KG1 (cell line): ENCODE results near the gene SDC3.
"Not testable (repeated sequence)": the region's sequence is repeated elsewhere in the genome, so short reads cannot be mapped to it uniquely, and the experiment has no call there.

Experiments
- DNase-seq: peaks from one replicate; lab custom pipeline; 2025; lab: John Stamatoyannopoulos, UW

Gene SDC3

DNA sequence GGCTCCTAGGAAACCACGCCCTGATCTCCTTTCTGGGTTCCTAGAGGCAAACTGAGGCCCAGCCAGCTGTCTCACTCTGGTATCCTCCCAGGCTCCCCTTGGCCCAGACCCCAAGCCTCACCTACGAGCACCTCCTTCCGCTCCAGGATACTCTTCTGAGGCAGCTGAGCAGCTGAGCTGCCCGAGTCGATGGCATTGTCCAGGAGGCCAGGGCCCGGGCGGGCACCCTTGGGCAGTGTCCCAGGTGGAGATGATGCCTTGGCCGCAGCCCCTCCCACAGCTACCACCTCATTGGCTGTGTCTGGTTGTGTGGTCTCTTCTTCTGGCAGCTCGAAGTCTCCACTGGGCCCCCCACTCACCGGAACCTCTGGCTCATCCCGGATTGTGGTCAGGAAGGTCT is 34.4 kb downstream of the SDC3 start:
- DNase-seq = no peak

DNA sequence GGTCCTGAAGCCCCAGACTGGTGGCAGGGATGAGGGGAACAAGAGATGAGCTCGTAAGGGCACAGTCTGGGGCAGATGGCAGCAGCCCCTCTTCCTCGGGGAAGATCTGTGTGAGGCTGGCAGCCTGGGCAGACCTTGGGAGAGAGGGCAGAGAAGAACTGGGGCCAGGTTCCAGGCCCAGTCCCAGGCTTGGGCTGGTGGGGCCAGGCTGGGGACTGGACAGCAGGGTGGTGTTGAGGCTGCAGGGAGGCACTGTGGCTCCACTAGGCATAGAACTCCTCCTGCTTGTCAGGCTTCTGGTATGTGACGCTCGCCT is 35.7 kb downstream of the SDC3 start:
- DNase-seq = no peak

DNA sequence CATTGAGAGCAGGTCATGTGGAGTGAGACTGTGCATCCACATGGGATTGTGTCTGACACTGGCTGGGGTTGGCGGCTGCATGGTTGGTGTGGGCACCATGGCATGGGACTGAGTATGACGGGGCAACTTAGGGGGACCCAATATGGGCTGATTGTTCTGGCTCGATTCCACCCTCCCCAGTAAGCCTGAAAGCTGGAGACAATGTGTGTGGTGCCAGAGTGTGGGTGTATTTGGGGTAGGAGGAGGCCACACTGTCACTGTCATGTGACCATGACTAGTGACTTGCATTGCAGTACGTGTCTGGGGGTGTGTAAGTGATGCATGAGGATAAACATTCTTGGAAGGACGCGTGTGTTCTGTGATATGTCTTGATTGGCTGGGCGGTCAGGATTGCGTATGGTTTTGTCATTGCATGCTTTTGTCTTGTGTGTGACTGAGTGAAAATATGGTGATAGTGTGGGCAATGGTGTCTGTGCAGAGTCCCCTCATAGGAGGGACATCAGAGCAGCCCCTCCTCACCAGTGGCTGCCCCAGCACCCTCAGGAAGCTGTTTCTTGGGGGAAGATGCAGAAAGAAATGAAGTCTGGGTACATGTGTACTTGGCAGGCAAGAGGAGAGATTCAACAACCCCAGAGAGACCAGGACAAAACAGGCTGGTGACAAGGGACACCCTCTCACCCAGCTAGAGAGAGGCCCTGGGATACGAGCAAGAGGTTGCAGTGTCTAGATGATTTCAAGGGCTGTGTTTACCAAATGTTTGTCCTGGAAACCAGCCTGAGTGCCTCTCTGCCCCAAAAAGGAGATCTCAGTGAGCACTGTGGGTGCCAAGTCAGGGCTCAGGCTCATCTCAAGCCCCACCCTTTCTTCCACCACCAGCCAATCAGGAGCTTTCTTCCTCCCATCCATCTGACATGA is 36.3 kb downstream of the SDC3 start:
- peak; percentile 16 for DNase-seq

GRCh38 chr1:30871276-30871871 is 37.2 kb downstream of the SDC3 start:
- DNase-seq = no peak

- no peak for DNase-seq
These were observed 37.9 kb downstream of the SDC3 start for GRCh38 chr1:30870656-30871055.

- no peak for DNase-seq
These were observed 38.5 kb downstream of the SDC3 start for GRCh38 chr1:30870035-30870434.

DNA sequence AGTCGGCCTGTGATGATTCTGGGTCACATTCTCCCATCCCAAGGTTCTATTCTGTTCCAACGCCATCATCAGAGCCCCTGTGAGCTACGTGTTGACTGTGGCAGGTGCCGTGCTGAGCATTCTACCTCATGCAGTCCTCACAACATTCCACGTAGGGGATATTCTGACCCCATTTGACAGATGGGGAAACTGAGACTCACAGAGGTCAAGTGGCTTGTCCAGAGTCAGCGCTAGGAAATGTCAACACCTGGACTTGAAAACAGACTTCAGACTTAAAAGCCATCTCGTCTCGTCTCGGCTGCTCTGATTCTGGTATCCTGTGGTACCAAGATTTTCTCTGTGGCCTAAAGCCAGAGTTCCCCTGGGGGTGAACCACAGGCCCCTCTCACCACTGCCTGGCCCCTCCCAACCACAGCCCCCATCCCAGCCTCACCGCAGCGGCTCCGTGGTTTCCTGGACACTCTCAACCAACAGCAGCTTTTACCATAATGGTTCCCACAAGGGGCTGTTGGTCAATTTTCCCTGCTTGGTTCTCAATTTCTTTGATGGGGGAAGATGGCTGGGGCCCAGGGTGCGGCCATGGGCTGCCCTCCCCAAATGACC is 39.6 kb downstream of the SDC3 start:
- DNase-seq = peak; percentile 21

- not testable (repeated sequence) for DNase-seq
These were observed 40.5 kb downstream of the SDC3 start for GRCh38 chr1:30868057-30868456.

GRCh38 chr1:30867537-30867936 is 41.0 kb downstream of the SDC3 start:
- no peak for DNase-seq

GRCh38 chr1:30866594-30866993 is 42.0 kb downstream of the SDC3 start:
- DNase-seq = no peak

- no peak for DNase-seq
These were observed 43.9 kb downstream of the SDC3 start for GRCh38 chr1:30864681-30865080.

DNA sequence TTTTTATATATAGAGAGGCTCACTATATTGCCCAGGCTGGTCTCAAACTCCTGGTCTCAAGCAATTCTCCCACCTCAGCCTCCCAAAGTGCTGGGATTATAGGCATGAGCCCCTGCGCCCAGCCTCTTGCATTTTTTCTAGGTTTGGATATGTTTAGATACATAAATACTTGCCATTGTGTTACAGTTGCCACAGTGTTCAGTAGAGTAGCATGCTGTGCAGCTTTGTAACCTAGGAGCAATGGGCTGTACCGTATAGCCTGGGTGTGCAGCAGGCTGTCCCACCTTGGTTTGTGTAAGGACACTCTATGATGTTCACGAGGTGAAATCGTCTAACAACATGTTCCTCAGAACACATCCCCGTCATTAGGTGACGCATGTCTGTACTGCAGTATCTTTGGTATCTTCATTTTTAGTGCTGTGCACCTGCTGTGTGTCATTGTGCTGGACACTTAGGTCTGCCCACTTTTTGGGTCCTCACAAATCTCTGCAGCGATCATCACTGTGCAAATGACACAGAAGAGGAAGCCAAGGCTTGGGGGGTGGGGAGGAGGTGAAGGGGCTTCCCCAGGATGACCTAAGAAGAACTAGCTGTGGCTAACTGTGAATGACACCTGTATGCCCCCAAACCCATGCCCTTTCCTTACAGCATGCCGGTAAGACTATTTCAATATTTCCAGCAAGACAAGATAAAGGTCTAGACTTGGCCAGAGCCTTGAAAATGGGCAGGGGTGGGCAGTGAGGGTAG is 44.5 kb downstream of the SDC3 start:
- no peak for DNase-seq

DNA sequence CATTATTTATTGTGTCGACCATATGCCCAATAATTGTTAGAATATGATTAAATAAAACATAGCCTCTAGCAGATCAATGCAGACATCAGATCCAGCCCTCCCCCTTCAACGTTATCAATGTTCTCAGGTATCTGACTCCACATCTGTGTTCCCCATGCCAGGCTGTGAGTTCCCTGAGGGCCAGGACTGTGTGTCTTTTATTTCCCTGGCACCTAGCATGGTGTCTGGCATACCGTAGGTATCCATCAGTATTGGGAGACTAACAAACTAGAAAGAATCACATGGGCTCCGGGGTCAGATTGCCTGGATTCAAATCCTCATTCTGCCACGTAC is 48.3 kb downstream of the SDC3 start:
- no peak for DNase-seq

DNA sequence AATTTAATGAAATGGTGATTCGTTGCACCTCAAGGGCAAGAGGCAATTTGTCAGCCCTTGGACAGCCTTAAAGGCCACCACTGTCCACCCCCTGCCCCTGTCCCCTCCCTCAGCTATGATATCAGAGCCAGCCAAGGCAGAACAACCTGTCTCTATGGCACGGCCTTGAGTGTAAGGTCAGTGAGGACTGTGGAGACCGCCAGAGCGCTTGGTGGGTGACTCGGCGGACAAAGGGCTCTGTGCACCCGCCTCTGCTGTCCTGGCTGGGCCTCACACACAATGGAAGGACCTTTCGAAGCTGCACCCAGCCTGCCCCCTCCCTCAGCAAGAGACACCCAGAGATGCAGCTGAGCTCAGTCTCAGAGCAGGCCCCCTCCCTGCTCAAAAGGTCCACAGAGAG is 50.6 kb downstream of the SDC3 start:
- no peak for DNase-seq

DNA sequence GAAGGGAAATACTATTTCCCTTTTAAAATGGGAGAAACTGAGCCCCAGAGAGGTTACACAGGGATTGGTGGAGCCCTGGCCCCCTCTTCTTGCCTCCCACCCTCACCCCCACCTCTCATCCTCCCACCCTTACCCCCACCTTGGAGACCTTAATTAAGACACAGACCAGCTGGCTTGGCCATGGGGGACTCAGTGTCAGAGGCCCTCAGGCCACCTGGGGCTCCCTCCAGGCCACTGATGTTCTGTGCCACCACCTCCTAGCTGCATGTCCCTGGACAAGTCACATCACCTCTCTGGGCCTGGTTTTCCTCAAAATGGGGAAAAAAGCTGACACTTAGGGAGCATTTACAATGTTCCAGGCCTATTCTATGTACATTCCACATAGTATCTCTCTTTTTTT is 51.5 kb downstream of the SDC3 start:
- no peak for DNase-seq

DNA sequence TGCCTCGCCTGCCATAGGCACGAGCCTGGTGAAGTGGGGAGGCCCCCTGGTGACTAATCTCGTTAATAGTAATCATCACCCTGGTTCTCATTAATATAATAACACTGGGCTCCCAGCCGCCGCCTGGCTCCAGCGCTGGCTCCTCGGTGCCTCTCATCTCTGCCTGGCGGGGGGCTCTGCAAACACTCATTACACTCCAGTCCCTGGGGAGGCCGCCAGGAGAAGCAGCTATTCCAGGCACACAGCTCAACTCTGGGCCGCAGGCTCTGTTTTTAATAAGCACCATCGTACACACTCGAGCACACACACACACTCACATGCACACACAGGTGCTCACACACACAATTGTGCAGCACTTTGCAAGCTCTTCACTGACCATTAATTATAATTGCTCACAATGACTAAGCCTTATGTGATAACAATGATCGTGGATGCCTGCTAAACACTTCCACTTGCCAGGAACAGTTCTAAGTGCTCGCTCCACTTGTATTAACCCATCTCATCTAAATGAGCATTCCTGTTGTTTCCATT is 52.2 kb downstream of the SDC3 start:
- no peak for DNase-seq

DNA sequence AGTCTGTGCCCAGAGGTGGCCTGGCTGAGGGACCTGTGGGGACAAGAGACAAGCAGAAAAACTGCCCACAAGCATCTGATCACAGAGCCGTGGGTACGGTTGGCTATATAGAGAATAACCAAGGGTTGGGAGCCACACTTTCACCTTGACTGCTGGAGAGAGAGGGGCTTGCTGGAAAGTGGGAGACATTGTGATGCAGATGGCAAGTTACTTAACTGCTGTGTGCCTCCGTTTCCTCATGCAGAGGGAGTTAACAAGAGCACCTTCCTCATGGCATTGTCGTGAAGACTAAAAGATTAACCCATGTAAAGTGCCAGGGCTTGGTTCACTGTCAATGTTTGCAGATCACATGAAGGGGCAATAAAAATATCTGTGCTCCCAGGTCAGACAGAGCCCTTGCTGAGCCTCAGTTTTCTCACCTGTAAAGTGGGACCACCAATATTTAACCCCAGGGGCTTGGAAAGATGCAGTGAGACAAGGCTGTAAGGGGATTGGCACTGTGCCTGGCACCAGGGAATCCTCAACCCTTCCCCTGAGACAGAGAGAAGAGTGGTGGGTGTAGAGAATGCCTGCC is 52.8 kb downstream of the SDC3 start:
- DNase-seq = no peak

- DNase-seq = no peak
These were observed 55.2 kb downstream of the SDC3 start for GRCh38 chr1:30853350-30853749.

DNA sequence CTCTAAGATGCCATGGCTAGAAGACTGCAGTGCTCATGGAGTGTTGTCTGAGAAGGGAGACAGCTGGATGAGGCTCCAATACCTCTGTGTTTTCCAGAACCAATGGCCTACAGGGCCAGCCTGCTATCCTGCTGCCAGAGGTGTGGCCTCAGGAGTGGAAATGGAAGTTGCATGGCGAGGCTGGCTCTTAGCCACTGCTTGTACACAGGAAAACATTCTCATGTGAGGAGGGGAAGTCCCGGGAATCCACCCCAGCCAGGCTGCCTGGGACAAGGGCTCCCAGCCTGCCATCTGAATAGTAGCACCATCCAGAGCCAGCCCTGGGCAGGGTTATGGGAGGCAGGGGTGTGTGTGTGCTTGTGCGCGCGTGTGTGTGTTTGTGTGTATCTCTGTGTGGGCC is 56.5 kb downstream of the SDC3 start:
- DNase-seq = no peak

GRCh38 chr1:30851286-30851685 is 57.3 kb downstream of the SDC3 start:
- no peak for DNase-seq

- DNase-seq = no peak
These were observed 58.0 kb downstream of the SDC3 start for GRCh38 chr1:30850607-30851006.

- no peak for DNase-seq
These were observed 60.4 kb downstream of the SDC3 start for GRCh38 chr1:30848130-30848529.
